K562 (cell line): ENCODE measurements around the gene PIP5K1B. TPM values are rescaled to one million over a fixed set of nuclear protein-coding genes. Genes with fewer than 3 reads are reported as not detected.
A peak's percentile ranks its signal among the peaks of the same experiment; 100 is the strongest.

Source experiments
- C11orf30 ChIP-seq: fragments of 450-650 bp; IDR thresholded peaks from 2 replicates; pipeline ENCODE4 v1.6.1; 2016; ENCODE audit warnings: low read depth, mild to moderate bottlenecking
- CGGBP1 ChIP-seq: fragments of 250-450 bp; sonication (Bioruptor Pico); IDR thresholded peaks from 2 replicates; pipeline ENCODE4 v1.9.0; 2021; ENCODE audit warnings: mild to moderate bottlenecking
- CHCHD3 ChIP-seq: fragments of 250-450 bp; sonication (Bioruptor Pico); IDR thresholded peaks from 2 replicates; pipeline ENCODE4 v2.1.2; 2022; ENCODE audit warnings: mild to moderate bottlenecking
- DACH1 ChIP-seq: fragments of 450-650 bp; IDR thresholded peaks from 2 replicates; pipeline ENCODE4 v1.6.1; 2018; ENCODE audit not compliant: partially characterized antibody
- FOXP1 ChIP-seq: sonication (generic); formaldehyde crosslinking; IDR thresholded peaks from 2 replicates; pipeline ENCODE4 v1.8.0; 2022; ENCODE audit warnings: mild to moderate bottlenecking, missing genetic modification reagents
- HMBOX1 ChIP-seq: sonication (generic); IDR thresholded peaks from 2 replicates; pipeline ENCODE4 v1.6.1; 2016
- JUN ChIP-seq, 2 experiments: sonication (generic) in 1 of 2; formaldehyde crosslinking in 1 of 2; IDR thresholded peaks; 2 replicates each; pipeline versions ENCODE4 v1.6.1 to v1.8.0; 2012 to 2022; ENCODE audit warnings: borderline replicate concordance in 2 of 2, mild to moderate bottlenecking in 2 of 2, improper control_type of control experiment in 1 of 2, low read depth in 1 of 2, low read length in 1 of 2, missing genetic modification reagents in 1 of 2
- KLF13 ChIP-seq: fragments of 450-650 bp; IDR thresholded peaks from 2 replicates; pipeline ENCODE4 v1.6.1; 2016; ENCODE audit warnings: missing genetic modification characterization, low read depth, mild to moderate bottlenecking, missing compliant biosample characterization, moderate library complexity, borderline replicate concordance
- MYNN ChIP-seq, 2 experiments: sonication (generic); formaldehyde crosslinking in 1 of 2; IDR thresholded peaks; 2 replicates each; pipeline versions ENCODE4 v1.5.0 to v1.6.1; 2016 to 2020; ENCODE audit warnings: antibody characterized with exemption in 1 of 2, missing genetic modification reagents in 1 of 2
- NFATC3 ChIP-seq: fragments of 450-650 bp; IDR thresholded peaks from 2 replicates; pipeline ENCODE4 v1.6.1; 2017; ENCODE audit warnings: mild to moderate bottlenecking
- NFIC ChIP-seq: fragments of 450-650 bp; IDR thresholded peaks from 2 replicates; pipeline ENCODE4 v1.6.1; 2017; ENCODE audit warnings: mild to moderate bottlenecking, inconsistent platforms
- SIX5 ChIP-seq, 2 experiments: IDR thresholded peaks; 2 replicates each; pipeline ENCODE4 v1.6.1; 2011; ENCODE audit warnings: low read length in 2 of 2, borderline replicate concordance in 1 of 2, low read depth in 1 of 2, mild to moderate bottlenecking in 1 of 2, moderate library complexity in 1 of 2; ENCODE audit not compliant: insufficient read depth in 1 of 2
- SNRNP70 ChIP-seq: fragments of 200-400 bp; formaldehyde crosslinking; optimal IDR thresholded peaks from 2 replicates; pipeline ENCODE3; 2017; ENCODE audit warnings: low read depth, low read length
- SREBF2 ChIP-seq: sonication (generic); formaldehyde crosslinking; IDR thresholded peaks from 2 replicates; pipeline ENCODE4 v1.4.0; 2020; ENCODE audit warnings: mild to moderate bottlenecking, missing genetic modification reagents
- SRSF9 ChIP-seq: fragments of 200-400 bp; formaldehyde crosslinking; IDR thresholded peaks from 2 replicates; pipeline ENCODE4 v1.6.1; 2017; ENCODE audit warnings: low read depth, low read length, borderline replicate concordance
- TFAP4 ChIP-seq: sonication (generic); formaldehyde crosslinking; IDR thresholded peaks from 2 replicates; pipeline ENCODE4 v1.8.0; 2022; ENCODE audit warnings: missing genetic modification reagents, mild to moderate bottlenecking, moderate library complexity, borderline replicate concordance
- THRB ChIP-seq: fragments of 450-650 bp; formaldehyde crosslinking; conservative IDR thresholded peaks from 2 replicates; pipeline ENCODE4 v1.4.0; 2022; ENCODE audit warnings: mild to moderate bottlenecking, missing genetic modification characterization
- YBX1 ChIP-seq: fragments of 450-650 bp; IDR thresholded peaks from 2 replicates; pipeline ENCODE4 v1.7.1; 2016; ENCODE audit warnings: mild to moderate bottlenecking
- ZBTB12 ChIP-seq: fragments of 250-450 bp; sonication (Bioruptor Pico); IDR thresholded peaks from 2 replicates; pipeline ENCODE4 v1.4.0; 2020
- ZBTB17 ChIP-seq: fragments of 450-650 bp; formaldehyde crosslinking; IDR thresholded peaks from 2 replicates; pipeline ENCODE4 v1.4.0; 2020; ENCODE audit warnings: mild to moderate bottlenecking
- ZKSCAN1 ChIP-seq: fragments of 150-350 bp; IDR thresholded peaks from 2 replicates; pipeline ENCODE4 v1.6.1; 2016; ENCODE audit warnings: low read depth, low read length
- ZKSCAN8 ChIP-seq: fragments of 200-800 bp; sonication (Bioruptor generic); IDR thresholded peaks from 2 replicates; pipeline ENCODE4 v1.6.1; 2016; ENCODE audit warnings: missing genetic modification characterization, missing compliant biosample characterization
- ZNF133 ChIP-seq: fragments of 250-450 bp; sonication (Bioruptor Pico); IDR thresholded peaks from 2 replicates; pipeline ENCODE4 v1.4.0; 2020; ENCODE audit warnings: mild to moderate bottlenecking
- ZNF175 ChIP-seq: fragments of 200-800 bp; sonication (Bioruptor generic); IDR thresholded peaks from 2 replicates; pipeline ENCODE4 v1.6.1; 2016; ENCODE audit warnings: low read depth, mild to moderate bottlenecking, missing genetic modification characterization, missing compliant biosample characterization
- ZNF3 ChIP-seq: fragments of 250-450 bp; sonication (Bioruptor Pico); IDR thresholded peaks from 2 replicates; pipeline ENCODE4 v1.5.0; 2021; ENCODE audit warnings: mild to moderate bottlenecking, moderate library complexity
- ZNF311 ChIP-seq: fragments of 250-450 bp; sonication (Bioruptor Pico); IDR thresholded peaks from 2 replicates; pipeline ENCODE4 v1.4.0; 2020; ENCODE audit warnings: mild to moderate bottlenecking, moderate library complexity
- polyA plus RNA-seq, 8 experiments: library from polyadenylated mRNA; depleted of rRNA in 4 of 8; stranded (reverse) in 5 of 8; unstranded in 3 of 8; fragments of >200 nt; fragmentation: Nextera tagmentation in 2 of 8; fragmentation: Illumina TruSeq in 1 of 8; extraction: Ambion mirVana in 2 of 8; extraction: Trizol in 1 of 8; gene quantifications; 2 replicates each; pipeline versions ENCODE4 v1.2.1 to v1.2.3, GENCODE V29; 2011 to 2014; ENCODE audit warnings: inconsistent platforms in 1 of 8, missing spikeins in 1 of 8
- total RNA-seq, 7 experiments: library from RNA; depleted of rRNA in 6 of 7; stranded (reverse); fragments of >200 nt in 6 of 7; fragmentation: Illumina TruSeq in 2 of 7; extraction: Trizol in 2 of 7; gene quantifications; 2 replicates each; pipeline versions ENCODE4 v1.2.1 to v1.2.3, GENCODE V29; 2011 to 2021; ENCODE audit warnings: low replicate concordance in 1 of 7

The PIP5K1B gene
- total and polyA plus RNA-seq, 9 of the 15 experiments (the other 6 are each of a cell fraction or from before 2014, with no cell fraction given) = 3.1 to 12.9 (median 7.4) TPM

DNA sequence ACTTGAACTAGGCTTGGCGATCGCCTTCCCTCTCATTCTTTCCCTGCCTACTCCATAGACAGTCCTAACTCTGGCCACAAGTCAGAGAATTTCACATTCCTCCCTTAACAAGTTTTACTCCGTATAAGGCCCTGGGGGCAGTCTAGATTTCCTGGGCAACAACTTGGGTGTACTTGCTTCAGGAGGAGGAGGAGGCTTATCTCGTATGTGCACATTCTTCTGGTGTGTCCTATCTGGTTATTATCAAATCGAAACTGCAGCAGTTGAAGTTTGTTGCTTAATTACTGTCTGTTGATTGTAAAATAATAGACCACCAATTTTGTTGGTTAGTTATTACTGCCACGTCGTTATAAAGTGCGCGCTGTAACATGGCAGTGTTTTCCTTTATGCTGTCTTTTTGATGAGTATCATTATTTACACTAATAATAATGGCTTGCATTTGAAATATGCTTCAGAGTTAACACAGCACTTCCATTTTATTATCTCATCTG, 42.0 kb downstream of the PIP5K1B start (continued):
- TF ChIP-seq ZBTB12 (CRISPR knock-in tag) (no peak), NFATC3 (no peak), DACH1 (peak; percentile 95), CHCHD3 (CRISPR knock-in tag) (no peak), CGGBP1 (no peak), C11orf30 (peak; percentile 66), HMBOX1 (peak; percentile 81; the same call in 1 of the 2 replicates), FOXP1 (no peak), SREBF2 (CRISPR knock-in tag) (no peak), ZKSCAN1 (0 out of 2 replicates have a peak, but pooled peaks have one; percentile 28), SRSF9 (no peak), THRB (CRISPR knock-in tag) (no peak), YBX1 (no peak), MYNN (IDR thresholded peaks at IDR 0.05) (no peak), MYNN (CRISPR knock-in tag; IDR thresholded peaks at IDR 0.05) (no peak), ZNF3 (no peak), ZNF175 (CRISPR knock-in tag) (no peak), NFIC (peak; percentile 47), KLF13 (tag) (no peak), ZNF311 (CRISPR knock-in tag) (no peak), TFAP4 (CRISPR knock-in tag) (no peak), SIX5 (IDR thresholded peaks at IDR 0.05; ENCODE audit: borderline replicate concordance in 1 of 2, insufficient read depth in 1 of 2, low read depth in 1 of 2, low read length in 2 of 2) (no peak), ZBTB17 (CRISPR knock-in tag) (no peak), ZKSCAN8 (CRISPR knock-in tag) (no peak), SNRNP70 (no peak), ZNF133 (CRISPR knock-in tag) (no peak), JUN (IDR thresholded peaks at IDR 0.05; ENCODE audit: borderline replicate concordance, low read depth, low read length) (no peak), JUN (CRISPR knock-in tag; IDR thresholded peaks at IDR 0.05; ENCODE audit: borderline replicate concordance) (no peak)
